Daoy (cell line): ENCODE measurements around the gene SETD3. TPM values are rescaled to one million over a fixed set of nuclear protein-coding genes. Genes with fewer than 3 reads are reported as not detected.

Source experiments
- DNase-seq: peaks from one replicate; pipeline ENCODE4 v3.0.0-alpha.2; 2015; ENCODE audit warnings: low read depth
- total RNA-seq: library from RNA; depleted of rRNA; stranded (reverse); fragments of >200 nt; shearing (Covaris generic); gene quantifications from 2 replicates; pipeline ENCODE4 v1.2.3, GENCODE V29; 2014

Gene SETD3
- total RNA-seq, 1 experiment from 2014 or later: 81.8 TPM

GRCh38 chr14:99497894-99498293 is 17.2 kb upstream of the SETD3 start:
- no peak for DNase-seq

- no peak for DNase-seq
Observed at GRCh38 chr14:99497341-99497740, 16.7 kb upstream of the SETD3 start.

DNA sequence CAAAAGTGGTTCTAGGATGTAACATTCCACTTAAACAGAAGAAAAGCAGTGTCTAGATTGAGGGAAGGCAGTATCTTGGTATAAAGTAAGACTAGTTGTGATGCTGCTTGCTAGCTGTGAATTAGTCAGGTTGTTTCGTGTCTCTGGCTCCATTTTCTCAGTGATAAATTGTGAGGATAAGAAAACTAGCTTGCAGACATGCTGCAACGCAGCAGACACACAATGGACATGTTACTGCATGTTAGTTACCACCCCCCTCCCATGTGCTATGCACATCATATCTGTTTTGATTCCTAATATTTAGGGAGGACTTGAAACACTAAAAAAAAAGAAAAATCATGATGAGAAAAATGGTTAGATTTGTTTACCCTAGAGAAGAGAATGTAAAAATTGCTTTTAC is 3.4 kb upstream of the SETD3 start:
- DNase-seq: no peak

GRCh38 chr14:99481745-99482099 is 1.1 kb upstream of the SETD3 start:
- peak; percentile 39 for DNase-seq

- peak; percentile 100 for DNase-seq
Observed at GRCh38 chr14:99480917-99481744, 472 bp upstream of the SETD3 start, which contains the start of gene CCNK. Gene CCNK (plus strand): TSS chr14:99481409. CDS start chr14:99492678, 11,269 bp downstream.

- DNase-seq: no peak
Observed at GRCh38 chr14:99479160-99479905, 1.3 kb downstream of the SETD3 start.

GRCh38 chr14:99478128-99478527 is 2.5 kb downstream of the SETD3 start:
- no peak for DNase-seq

GRCh38 chr14:99476864-99477263 is 3.8 kb downstream of the SETD3 start:
- no peak for DNase-seq

GRCh38 chr14:99475660-99476059 is 5.0 kb downstream of the SETD3 start:
- no peak for DNase-seq

GRCh38 chr14:99475179-99475578 is 5.5 kb downstream of the SETD3 start:
- no peak for DNase-seq

DNA sequence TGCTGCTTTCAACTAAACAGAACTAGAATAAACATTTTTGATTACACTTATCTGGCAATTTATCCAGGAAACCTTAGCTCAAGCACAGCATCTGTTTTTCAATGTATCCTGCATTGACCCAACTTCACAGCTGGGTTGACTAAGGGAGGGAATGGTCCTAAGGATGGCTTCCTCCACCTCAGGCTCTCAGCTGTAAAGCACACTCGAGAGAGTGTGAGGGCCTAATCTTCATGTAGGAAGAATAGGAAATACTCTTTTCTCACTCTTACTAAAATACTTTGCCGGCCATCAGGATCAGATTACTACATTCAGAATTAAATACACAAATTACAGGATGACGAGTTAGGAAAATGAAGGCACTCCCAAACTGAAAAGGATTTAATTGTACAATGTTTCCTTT is 7.2 kb downstream of the SETD3 start:
- no peak for DNase-seq

GRCh38 chr14:99472937-99473336 is 7.7 kb downstream of the SETD3 start:
- DNase-seq: no peak

GRCh38 chr14:99471731-99472130 is 8.9 kb downstream of the SETD3 start:
- no peak for DNase-seq

DNA sequence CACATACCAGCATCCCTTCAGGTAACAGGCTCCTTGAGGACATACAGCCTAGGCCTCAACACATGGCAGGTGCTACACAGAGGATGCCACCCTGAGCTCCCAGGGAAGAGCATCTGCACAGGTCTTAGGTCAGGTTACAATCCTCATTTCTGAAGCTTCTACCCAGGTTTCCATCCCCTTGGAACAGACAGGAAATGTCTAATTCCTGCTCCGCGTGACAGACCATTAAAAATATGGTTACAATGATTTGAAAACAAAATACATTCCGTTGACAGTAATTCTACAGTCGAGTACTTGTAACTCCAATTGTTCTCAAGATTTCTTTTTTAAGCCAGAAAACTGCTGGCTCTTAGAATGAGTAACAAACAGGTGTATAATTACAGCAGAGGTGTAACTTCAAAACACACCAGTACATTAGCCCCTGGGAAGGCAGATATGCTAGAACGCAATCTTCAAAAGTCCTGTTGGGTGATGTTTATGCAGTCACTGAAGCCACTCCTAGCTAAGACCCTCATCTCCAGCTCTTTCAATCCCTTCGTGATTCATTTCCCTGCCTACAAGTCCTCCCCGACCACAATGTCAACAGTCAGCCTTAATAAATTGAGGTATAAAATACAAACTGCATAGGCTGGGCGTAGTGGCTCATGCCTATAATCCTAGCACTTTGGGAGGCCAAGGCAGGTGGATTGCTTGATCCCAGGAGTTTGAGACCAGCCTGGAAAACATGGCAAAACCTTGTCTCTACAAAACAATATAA is 11.6 kb downstream of the SETD3 start:
- peak; percentile 55 for DNase-seq

DNA sequence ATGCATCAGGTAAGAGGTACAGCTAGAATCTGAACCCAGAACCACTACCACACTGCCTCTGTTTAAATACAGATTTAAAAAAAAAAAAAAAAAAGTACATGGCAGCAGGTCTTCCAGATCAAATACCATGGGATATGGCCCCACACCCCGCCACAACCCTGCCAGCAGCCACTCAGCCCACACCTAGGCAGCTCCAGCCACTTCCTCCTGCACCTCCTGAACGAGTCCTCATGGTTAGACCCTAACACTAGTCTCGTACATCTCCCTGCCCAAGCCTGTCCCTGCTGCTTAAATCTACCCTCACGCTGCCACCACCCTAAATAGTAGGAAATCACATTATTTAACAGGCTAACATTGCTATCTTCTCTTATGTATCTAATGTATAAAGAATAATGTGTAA is 12.6 kb downstream of the SETD3 start:
- no peak for DNase-seq

DNA sequence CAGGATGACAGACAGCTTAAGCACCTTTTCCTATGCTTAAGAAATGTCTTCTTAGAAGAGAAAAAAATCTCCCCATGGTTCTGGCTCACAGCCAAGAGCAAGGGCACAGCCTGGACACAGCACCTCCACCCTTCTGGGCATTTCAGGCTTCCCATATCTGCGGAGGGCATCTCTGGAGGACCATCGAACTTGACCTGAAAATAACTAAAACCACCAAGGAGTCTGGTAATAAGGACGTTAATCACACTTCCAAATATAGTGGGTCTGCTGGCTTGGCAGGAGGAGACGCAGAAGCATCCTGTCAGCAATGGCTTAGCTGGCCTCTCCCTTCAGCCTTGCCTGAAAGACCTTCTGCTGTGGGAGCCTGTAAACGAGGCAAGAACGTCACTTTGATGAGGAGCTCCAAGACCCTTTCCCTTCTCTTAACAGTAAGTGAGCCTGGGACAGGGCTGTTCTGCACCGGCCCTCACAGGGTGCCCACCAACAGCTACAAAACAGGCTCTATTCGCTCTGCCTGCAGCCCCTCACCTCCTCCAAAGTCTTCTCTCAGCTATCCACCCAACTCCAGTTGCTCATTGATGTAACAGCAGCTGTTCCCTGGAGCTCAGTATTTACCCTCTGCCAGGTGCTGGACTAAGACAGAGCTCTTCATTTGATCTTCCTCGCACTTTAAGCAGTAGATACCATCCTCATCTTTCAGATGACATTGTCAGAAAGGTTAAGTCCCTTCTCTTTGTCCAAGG is 13.2 kb downstream of the SETD3 start:
- no peak for DNase-seq

DNA sequence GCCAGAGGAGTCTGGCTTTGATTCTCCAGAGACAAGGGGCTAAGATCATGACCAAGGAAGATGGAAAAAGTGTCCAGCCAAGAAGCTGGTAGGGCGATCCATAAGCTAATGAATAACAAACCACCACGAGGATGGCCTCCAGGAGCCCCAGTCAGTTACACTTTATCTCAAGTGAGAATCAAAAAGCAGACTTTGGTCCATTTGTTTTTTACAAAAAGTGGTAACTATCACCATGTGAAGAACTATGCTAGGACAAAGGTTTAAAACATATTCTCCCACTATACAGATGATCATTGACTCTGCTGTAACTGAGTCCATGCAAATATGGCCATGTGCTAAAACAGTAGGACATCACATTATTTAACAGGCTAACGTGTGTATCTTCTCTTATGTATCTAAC is 13.9 kb downstream of the SETD3 start:
- DNase-seq: no peak

DNA sequence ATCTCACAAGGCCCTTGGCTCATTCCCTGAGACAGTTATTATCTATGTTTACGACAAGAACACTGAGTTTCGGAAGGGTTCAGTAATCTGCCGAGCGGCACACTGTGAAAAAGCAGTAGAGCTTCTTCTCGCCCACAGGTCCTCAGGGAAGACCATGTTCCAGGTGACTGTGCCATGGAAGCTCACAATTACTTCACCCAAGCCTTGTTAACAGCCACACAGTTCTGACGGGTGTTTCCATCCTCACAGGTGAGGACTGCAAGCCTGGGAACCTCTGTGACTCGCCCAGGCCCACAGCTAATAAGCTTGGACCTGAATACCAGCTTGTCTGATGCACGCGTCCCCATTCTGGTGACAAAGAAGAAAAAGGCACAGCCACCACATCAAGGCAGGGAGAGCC is 15.4 kb downstream of the SETD3 start:
- no peak for DNase-seq

DNA sequence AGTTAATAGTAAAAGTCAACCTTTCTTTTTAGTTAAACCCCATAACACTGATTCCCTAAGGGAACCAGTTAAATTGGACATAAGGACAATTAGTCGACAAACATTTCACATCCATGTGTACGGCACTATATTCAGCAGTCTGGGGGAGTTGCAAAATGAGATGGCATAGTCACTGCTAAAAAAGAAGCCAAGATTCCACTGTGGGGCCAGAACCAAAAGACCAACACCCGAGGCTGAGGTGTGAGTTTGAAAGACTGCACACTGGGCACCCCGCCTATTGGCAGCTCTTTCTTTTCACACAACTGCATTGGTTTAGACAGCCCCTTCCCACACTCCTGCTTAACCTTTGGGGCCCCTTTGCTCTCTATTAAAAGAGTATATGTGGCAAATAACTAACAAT is 16.7 kb downstream of the SETD3 start:
- no peak for DNase-seq

DNA sequence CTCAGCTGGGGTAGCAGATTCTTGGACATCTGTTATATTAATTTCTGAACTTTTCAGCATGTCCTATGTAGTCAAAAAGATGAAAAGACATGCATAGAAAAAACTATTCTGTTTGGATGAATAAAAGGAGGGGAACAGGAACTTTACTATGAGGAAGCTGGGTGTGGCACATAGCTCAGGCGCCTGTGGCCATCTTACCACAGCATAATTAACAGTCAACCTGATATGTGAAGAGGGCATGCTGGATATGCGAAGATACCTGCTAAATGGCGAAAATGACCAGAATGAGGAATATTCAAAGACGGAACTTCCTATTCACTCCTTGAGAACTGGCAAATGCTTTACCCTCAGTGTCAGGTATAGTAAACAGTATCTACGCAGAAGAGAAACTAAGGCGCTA is 18.4 kb downstream of the SETD3 start:
- no peak for DNase-seq

- no peak for DNase-seq
Observed at GRCh38 chr14:99461411-99462085, 19.1 kb downstream of the SETD3 start.
